Islet of Langerhans (tissue), 1 donor: ENCODE data around the gene RHBDD1.
A peak's percentile ranks its signal among the peaks of the same experiment; 100 is the strongest.

Experiments used
- FAIRE-seq: peaks from one replicate; lab custom pipeline; 2011; peaks lifted over from hg19 to GRCh38; lab: Jason Lieb, UNC

Gene RHBDD1

DNA sequence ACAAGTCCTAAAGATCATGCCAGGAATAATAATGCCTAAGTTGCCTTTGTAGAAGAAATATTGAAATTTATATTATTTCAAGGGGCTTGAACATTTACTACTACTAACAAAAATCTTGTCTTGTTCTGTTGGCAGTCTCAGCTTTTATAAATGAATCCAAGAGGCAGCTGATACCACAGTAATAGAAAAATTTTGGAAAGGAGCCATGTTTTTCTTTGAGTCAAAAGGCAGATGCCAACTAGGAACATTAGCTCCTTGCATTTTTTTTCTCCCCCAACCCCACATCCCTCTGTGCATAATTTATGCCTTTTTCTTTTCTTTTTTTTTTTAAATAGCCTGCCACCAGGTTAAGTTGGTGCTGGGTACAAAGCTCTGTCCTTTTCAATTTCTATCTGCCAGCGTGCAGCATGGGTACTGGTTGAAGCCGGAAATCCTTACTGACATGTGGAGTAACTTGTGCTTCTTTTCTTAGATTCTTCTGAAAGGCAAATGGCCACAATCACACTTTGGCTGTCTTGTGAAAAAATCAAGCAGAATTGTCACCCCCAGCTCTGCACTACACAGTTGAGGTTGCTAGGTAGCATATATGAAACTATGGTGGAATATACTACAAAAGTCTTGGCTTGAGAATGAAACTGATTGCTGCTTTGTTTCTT, 98.8 kb downstream of the RHBDD1 start:
- no peak for FAIRE-seq

DNA sequence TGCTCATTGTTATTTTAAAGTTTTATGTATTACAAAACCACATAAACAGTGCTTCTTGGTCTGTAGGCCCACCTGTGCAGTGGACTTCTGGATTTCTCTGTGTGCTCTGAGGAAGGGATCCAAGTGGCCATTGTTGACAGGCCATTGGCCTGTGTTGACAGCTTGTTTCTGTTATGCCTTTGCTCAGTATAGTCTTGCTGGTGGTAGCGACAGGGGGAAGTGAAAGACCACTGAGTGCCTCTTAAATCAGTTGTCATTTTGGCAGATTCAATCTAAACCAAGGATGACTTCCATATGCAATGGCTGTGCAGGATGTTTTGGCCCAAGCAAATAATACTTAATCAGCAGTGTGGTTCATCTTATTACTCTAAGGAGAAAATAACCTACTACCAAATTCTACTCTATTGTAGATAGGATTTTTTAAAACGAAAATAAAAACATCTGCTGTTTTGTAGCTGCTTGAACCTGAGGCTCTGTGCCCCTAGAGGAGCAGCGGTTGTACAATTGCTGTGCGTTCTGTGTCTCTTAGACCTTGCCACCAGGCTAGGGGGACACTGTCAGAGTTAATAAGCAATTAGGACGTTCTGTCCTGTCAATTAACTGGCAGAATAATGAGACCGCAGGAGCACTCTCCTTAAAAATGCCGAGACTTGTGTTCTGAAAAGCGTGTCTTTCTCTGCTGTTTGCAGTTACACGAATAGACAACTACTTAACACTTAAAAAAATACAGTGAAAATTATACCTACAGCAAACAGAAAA, 108.2 kb downstream of the RHBDD1 start:
- FAIRE-seq = no peak

DNA sequence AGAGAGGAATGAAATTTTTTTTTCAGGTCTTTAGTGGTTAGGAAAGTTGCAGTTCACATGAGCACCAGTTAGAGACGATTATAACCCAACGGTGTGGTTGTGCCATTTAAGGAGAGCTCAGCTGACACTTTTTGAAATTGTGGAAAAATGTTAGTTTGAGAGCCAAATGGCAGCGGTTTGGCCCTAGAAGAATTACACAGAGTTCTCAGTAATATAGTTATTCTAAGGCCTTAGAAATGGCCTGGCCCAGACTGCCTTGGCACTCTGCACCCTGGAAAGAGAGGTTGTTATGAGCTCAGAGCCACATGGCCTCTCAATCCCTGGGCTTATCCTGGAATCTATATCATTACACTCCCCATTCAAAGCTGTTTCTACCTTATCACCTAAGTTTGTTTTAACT, 117.4 kb downstream of the RHBDD1 start:
- FAIRE-seq = no peak

DNA sequence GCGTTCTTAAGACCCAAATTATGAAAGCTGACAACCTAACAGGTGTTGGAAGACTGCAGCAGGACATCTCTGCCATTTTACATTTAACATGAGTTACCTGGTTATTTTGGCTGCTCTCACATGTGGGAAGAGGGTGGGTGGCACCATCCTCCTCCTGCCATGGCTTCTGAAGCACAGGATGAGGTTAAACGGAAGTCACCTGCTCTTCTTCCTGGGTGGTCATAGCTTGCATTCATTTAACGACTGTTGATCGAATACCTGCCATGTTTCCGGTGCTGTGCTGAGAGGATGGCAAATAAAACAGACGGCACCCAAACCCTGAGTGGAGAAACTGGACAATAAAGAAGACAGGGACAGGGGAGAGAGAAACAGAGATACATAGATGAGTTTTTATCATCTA, 118.0 kb downstream of the RHBDD1 start:
- FAIRE-seq = no peak

DNA sequence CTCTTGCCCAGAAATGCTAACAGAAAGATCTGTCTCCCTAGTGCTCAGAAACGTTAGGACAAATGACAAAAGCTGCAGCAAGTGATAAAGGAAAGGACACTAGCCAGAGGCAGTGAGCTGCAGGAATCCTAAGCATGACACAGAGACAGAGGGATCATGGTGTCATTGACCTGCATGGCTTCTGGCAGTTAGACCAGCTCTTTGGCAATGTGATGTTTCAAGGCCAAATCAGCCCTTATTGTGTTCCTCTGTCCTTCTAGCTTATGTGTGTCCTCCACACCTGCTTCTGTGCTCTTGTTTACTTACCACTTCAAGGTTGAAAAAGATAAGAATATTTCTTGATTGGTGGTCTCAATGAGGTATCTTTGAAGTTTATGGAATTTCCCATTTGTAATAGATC, 120.8 kb downstream of the RHBDD1 start:
- no peak for FAIRE-seq

DNA sequence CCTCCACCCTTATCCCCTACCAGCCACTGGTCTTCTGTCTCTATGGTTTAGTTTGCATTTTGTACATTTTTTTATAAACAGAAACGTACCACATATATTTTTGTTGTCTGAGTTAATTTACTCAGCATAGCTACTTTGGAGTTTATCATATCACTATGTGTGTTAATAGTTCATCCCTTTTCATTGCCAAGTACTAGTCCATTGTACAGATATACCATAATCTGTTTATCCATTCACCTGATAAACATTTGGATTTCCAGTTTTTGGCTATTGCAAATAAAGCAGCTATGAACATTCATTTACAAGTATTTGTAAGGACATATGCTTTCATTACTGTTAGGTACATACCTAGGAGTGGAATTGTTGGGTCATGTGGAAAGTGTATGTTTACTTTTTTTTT, 123.6 kb downstream of the RHBDD1 start:
- no peak for FAIRE-seq

DNA sequence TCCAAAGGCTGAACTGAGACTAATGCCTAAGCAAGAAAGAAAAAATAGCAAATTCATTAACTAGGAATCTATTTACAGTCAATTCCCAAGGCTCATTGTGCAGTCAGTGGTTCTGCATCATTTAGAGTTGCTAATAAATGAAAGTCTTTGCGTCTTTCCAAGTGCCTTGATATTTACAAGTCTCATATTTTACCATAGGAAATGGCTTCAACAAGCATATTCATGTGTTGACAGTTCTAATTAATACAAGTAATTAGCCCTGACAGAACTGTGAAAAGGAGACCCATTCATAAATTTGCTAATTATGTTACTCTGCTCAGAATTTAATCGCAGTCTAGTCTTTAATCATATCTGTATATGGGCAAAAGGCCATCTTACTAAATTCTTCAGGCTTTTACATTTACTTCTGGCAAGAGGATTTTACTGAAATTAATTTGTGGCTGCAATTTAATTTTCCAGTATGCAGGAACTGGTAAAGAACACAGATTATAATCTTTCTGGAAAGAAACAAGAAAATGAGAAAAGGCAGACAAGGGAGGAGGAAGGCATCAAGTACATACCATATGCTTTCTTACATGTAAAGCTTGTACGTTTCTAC, 126.4 kb downstream of the RHBDD1 start:
- FAIRE-seq = no peak

DNA sequence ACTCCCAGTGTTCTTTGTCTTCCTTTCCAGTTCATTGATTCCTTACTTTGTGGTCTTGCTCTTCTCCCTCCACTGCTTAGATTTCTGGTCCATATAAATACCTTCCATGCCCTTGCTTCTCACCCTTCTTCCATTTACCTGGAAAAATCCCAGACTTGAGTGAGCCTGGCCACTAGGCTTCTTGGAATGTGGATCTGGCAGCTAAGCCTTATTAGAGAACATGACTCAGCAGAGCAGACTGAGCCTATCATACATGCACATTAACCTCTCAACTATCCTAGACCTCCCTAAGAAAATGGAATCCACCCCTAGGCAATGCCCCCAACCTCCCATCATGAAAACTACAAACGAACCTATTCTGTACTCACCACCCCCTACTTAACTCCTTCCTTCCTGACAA, 127.7 kb downstream of the RHBDD1 start:
- no peak for FAIRE-seq

DNA sequence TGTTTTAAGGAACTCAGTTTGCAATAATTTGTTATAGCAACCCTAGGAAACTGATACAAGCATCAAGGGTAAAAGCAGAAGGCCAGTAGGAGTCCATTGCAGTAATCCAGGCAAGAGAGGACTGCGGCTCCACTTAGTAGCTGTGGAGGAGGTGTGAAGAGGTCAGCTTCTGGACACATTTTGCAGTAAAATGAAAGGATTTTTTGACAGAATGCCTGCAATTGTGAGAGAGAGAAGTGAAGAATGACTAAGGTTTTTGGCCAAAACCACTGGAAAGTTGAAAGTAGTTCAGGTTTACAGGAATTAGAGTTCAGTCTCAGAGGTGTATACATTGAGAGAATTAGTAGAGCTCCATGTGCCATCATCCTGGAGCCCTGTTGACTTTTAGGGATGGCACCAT, 129.5 kb downstream of the RHBDD1 start:
- no peak for FAIRE-seq

DNA sequence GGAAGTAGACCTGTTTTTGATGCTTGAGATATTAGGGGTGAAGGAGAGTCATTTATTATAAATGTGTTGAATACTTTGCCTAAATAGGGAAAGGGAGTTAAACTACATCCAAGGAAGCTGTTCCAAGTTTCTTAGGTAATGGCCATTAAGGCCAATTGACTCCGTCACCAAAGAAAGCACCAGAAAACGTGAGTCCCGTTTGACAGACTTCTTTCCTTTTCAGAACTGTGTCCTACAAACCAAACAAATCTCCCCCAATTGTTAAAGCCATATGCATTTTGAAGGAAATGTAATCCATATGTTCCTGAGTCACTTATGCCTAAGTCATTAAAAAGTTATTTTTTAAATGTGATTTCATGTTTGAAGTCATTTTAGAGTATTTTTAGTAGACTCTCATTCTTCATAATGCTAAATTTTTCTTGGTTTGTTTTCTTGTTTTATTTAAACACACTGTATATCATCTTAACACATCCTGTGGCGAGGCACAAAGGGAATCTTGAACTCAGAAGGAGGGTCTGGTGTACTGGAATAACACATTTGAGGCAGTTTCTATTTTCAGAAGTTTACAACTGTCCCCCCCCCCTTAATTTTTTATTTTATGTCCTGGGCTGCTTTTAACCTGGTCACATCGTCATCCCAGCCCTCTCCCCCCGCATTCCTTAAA, 133.7 kb downstream of the RHBDD1 start:
- FAIRE-seq = no peak

DNA sequence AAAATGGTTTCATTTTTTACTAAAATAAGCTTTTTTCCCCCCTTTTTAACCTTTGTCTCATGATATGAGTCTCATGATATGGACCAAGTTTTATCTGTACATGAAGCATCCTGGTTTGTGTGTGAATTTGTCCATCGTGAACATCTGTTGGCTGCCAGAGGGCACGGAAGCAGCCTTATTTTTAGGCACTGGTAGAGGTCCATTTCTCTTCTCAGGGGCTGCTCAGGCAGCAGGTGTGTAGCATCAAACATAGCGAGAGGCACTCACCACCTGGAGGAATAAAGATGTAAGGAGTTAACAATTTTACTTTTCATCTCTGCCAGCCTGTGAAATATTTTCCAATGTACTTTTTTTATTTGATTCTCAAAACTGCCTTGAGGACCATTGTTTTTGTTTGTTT, 134.5 kb downstream of the RHBDD1 start:
- no peak for FAIRE-seq

DNA sequence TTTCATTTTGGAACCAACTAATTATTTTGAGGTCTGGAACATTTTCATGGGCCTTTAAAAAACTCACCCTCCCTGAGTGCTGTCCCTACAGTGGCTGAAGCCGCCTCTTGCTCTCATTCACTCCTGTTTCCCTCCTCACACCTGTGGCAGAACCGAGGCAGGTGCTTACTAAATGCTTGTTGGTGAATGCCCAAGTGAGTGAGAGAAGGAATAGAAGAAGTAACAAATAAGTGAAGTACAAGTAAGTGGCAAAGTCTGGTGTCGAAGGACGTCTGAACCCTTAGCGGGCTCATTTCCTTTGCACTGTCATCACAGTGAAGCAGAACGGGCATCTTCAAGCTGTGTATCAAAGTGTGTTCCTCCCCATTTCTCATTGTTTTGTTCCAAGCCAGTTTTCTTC, 135.2 kb downstream of the RHBDD1 start:
- FAIRE-seq = no peak

DNA sequence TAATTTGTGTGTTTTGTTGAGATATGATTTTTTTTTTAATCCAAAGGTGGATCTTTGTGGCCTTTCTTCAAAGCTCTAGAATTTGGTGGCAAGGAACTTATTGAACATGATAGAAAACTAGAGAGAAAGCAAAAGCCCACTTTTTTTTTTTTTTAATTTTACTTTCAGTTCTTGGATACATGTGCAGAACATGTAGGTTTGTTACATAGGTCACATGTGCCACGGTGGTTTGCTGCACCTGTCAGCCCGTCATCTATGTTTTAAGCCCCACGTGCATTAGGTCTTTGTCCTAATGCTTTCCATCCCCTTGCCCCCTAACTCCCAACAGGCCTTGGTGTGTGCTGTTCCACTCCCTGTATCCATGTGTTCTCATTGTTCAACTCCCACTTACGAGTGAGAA, 135.9 kb downstream of the RHBDD1 start:
- no peak for FAIRE-seq

DNA sequence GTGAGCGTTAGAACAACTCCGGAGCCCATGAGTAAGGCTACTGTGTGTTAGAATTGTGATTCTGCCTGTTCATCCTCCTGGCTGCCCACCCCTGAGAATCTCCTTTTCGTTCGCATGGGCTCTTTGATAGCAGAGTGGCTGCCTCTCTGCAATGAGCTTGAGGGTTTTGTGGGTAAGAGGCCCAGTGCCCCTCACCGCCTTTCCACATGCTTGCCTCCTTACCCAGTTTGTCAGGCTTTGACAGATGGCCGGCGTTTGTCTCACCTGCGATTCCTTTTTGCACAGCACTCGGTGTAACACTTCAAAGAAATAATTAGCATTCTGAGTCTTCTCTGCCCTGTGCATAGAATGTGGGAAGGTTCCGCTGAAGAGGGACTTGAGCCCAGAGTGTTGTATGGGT, 138.0 kb downstream of the RHBDD1 start:
- FAIRE-seq = no peak

DNA sequence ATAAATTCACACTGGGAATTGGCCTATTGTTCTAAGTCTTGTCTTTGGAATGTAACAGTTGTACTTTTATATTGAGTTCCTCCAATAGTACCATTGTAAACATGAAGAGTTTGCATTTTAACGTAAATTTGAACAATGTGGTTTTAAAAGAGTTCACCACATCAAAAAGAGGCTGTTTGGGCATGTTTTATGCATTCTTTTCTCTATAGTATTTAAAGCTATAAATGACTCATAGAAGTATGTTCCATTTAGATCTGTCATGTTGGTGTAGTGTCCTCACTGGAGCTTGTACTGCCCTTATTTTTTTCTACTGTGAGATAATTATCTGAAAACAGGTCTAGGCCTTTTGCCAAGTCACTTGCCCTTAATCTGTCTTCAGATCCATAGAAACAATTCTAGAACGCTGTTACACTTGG, 141.9 kb downstream of the RHBDD1 start:
- no peak for FAIRE-seq

DNA sequence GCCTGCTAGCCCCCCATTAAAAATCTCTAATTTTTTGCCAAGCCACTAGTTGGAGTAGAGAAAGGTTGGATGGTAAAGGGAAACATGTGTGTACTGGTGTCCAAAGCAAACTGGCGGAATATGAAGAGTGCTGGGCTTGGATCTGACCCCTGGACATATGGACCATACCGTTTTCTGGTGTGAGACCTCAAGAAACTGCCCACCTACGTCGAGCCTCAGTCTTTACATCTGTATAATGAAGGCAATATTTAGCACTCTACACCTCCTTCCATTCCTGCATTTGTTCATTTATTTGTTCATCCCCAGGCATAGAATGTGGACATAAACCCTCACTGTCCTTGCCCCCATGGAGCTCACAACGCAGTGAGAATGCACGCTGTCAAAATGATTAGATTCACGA, 142.4 kb downstream of the RHBDD1 start:
- no peak for FAIRE-seq

DNA sequence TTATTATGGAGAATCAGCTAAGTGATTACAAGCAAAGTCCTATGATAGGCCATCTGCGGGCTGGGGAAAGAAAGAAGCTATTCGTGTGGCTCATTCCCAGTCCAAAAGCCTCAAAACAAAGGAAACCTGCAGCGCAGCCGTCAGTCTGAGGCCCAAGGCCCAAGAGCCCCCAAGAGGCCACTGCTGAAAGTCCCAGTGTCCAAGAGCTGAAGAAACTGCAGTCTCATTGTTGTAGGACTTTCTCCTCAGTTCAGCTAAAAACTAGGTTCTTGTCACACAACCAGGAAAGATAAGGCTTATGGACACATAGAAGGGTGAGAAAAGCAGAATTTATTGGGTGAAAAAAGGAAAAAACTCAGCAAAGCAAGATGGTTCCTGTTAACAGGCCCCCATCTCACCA, 143.2 kb downstream of the RHBDD1 start:
- no peak for FAIRE-seq

DNA sequence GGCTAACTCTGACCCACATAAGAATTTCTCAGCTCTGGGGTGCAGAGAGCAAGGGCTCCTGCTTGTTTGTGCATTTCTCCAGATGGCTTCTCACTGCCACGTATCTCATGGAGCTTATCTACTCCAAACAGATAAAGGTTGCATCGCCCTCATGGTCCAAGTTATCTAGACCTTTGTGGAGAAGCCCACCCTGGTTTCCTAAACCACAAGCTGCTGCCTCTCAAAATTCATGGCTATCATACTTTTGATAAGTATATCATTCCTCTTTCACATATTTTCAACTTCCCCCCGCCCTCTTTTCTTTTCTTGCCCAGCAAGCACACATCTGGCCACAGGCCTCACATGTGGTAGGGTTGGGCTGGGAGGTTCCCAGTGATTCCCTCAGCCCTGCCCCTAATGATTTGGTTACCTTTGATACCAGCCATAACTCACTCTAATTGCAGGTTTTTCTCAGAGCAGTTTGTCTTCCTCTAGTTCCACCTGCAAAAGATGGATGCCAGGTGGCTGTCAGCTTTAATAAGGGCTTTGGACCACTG, 146.0 kb downstream of the RHBDD1 start:
- FAIRE-seq = no peak

DNA sequence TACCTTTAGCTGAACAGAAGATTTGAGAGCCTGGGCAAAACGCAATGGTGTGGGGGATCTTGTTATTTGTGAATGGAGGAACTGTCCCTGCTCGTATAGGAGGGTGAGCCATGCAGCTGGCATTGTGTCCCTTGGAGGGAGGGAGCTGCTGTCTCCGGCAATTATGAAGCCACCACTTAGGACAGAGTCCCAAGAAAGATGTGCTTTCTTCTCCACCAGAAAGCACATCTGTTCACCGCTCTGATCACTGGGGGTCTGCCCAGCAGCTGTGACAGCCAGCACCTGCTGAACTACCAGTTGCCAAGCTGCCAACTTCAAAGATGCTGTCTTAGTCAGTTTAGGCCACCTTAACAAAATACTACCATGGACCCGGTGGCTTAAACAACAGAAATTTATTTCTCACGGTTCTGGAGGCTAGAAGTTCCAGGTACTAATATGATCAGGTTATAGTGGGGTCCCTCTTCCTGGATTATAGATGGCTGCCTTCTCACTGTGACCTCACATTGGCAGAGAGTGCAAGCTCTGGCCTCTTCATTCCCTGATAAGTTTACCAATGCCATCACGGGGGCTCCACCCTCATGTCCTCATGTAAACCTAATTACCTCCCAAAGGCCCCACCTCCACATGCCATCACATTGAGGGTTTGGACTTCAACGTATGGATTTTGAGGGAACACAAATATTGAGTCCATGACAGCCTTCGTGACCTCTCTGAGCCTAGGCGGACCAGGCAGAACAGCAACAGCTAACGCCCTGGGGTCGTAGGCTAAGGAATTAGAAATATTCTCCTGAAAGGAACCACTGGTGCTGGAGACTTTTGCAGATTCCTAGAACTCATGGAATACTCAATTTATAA, 148.3 kb downstream of the RHBDD1 start:
- FAIRE-seq = no peak

DNA sequence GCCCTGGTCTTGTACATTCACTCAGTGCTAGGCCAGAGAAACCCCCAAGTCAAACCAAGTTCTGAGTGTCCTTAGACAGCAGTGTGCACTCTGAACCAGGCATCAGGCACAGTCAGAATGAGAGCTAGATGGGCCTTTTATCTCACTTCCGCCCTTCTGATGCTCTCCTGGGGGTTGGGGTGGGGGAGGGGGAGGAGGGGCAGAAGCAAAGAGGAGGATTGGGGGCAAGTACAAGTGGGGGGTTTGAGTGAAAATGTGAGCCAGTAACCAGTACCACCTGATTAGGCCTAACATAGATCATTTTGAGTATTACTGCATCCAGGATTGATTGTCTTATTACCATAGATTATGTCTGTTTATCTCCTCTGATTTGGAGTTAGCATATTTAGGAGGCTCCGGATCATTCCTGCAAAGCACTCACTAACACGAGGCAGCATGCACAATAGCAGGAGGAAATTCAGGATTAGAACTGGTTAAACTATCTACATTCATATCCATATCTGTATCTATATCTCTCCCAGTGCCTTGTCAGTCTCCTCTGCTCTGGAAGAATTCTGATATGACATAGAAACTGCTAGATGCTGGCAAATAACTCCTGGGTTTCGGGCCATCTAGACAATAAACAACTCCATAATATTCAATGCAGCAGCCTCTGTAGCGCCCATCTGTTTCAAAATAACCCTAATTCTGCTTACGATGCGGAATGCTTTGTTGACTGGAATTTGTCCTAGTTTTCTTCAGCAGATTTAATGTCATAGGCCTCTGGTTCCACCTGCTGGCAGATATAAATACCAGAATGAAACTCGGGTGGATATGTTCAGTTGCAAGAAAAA, 149.1 kb downstream of the RHBDD1 start:
- peak; percentile 99 for FAIRE-seq

DNA sequence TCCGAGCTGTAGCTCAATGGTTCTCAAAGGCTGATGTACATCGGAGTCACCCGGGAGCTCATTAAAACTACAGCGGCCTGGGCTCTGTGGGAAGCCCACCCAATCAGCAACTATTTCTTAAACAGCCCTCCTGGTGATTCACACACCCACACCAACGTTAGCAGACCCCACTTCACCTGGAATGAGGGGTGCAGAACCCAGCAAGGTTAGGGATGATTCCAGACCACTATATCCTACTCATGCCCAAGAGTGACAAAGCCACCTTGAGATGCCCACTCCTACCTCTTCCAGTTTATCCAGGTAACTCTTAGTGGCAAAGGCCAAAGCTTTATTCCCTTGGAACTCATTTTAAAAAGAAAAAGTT, 149.7 kb downstream of the RHBDD1 start:
- no peak for FAIRE-seq
